C4-2B (cell line): Measurements from ENCODE around the gene DIRAS1.

ENCODE experiments used
- ZFX ChIP-seq: fragments of 450-650 bp; IDR thresholded peaks from 2 replicates; pipeline ENCODE4 v1.6.1; 2017
- TF ChIP-seq, protein P1 (sequence below): fragments of 450-650 bp; conservative IDR thresholded peaks from 2 replicates; pipeline ENCODE4 v1.5.1; 2017; ENCODE audit warnings: mild to moderate bottlenecking

DNA sequence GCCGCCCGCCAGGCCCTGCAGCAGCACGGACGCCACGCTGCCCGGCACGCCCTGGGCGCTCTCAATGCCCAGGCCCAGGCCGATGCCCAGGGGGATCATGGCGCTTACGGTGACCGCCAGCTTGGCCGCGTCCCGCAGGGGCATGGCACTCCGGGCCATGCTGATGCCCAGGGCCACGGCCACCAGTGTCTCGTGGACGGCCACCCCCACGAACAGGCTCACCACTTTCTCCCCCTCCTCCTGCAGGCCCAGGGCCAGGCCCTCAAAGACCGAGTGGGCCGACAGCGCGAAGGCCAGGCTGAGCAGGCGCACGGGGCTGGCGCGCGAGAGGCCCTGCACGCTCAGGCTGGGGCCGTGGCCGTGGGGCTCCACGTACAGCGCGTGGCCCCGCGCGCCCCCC is 11.7 kb upstream of the DIRAS1 start:
- TF ChIP-seq, protein P1, sequence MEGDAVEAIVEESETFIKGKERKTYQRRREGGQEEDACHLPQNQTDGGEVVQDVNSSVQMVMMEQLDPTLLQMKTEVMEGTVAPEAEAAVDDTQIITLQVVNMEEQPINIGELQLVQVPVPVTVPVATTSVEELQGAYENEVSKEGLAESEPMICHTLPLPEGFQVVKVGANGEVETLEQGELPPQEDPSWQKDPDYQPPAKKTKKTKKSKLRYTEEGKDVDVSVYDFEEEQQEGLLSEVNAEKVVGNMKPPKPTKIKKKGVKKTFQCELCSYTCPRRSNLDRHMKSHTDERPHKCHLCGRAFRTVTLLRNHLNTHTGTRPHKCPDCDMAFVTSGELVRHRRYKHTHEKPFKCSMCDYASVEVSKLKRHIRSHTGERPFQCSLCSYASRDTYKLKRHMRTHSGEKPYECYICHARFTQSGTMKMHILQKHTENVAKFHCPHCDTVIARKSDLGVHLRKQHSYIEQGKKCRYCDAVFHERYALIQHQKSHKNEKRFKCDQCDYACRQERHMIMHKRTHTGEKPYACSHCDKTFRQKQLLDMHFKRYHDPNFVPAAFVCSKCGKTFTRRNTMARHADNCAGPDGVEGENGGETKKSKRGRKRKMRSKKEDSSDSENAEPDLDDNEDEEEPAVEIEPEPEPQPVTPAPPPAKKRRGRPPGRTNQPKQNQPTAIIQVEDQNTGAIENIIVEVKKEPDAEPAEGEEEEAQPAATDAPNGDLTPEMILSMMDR = no peak
- TF ChIP-seq ZFX = no peak
